SW 1271 (cell line): Measurements from ENCODE around the gene DUSP7.

Experiments used
- DNase-seq, 2 experiments: peaks; one replicate each; lab custom pipeline; 2025; lab: John Stamatoyannopoulos, UW

Gene DUSP7

GRCh38 chr3:52028572-52028971 is 27.8 kb downstream of the DUSP7 start:
- DNase-seq, result no peak

GRCh38 chr3:52026041-52026440 is 30.3 kb downstream of the DUSP7 start:
- no peak for DNase-seq

GRCh38 chr3:52025453-52025852 is 30.9 kb downstream of the DUSP7 start:
- no peak for DNase-seq

GRCh38 chr3:52024765-52025452 is 31.5 kb downstream of the DUSP7 start:
- no peak for DNase-seq

GRCh38 chr3:52023860-52024764 is 32.3 kb downstream of the DUSP7 start:
- no peak for DNase-seq

GRCh38 chr3:52023101-52023770 is 33.1 kb downstream of the DUSP7 start:
- no peak for DNase-seq

- DNase-seq, result no peak
Measured at GRCh38 chr3:52022323-52023100, 33.9 kb downstream of the DUSP7 start.

GRCh38 chr3:52021489-52022268 is 34.7 kb downstream of the DUSP7 start:
- no peak for DNase-seq

GRCh38 chr3:52020796-52021195 is 35.6 kb downstream of the DUSP7 start:
- DNase-seq, result no peak

GRCh38 chr3:52019352-52020080 is 36.9 kb downstream of the DUSP7 start:
- DNase-seq, result no peak

GRCh38 chr3:52018319-52019000 is 37.9 kb downstream of the DUSP7 start:
- DNase-seq, result no peak

GRCh38 chr3:52017586-52017985 is 38.8 kb downstream of the DUSP7 start:
- DNase-seq, result no peak

GRCh38 chr3:52015438-52016228 is 40.7 kb downstream of the DUSP7 start:
- no peak for DNase-seq

GRCh38 chr3:52014613-52015012 is 41.8 kb downstream of the DUSP7 start:
- no peak for DNase-seq

GRCh38 chr3:52013802-52014598 is 42.4 kb downstream of the DUSP7 start:
- DNase-seq, result no peak

GRCh38 chr3:52012699-52013098 is 43.7 kb downstream of the DUSP7 start:
- no peak for DNase-seq

- no peak for DNase-seq
Measured at GRCh38 chr3:52010431-52010830, 45.9 kb downstream of the DUSP7 start.

GRCh38 chr3:52007291-52007690 is 49.1 kb downstream of the DUSP7 start:
- no peak for DNase-seq
